SK-N-SH (cell line): ENCODE results near the gene SLC13A2. TPM values are rescaled to one million over a fixed set of nuclear protein-coding genes. Genes with fewer than 3 reads are reported as not detected.

Experiments used
- CTCF ChIA-PET: fragments of 300-600, 350-600 bp; formaldehyde crosslinking; extraction: SDS; loops from one replicate; lab custom pipeline; 2021; lab: Yijun Ruan, JAX
- POLR2A ChIA-PET: fragments of 350-600 bp; sonication (Branson Sonifier 250); formaldehyde crosslinking; extraction: SDS; loops from one replicate; lab custom pipeline; 2020; ENCODE audit warnings: antibody characterized with exemption, inconsistent platforms; lab: Yijun Ruan, JAX
- DNase-seq: peaks from one replicate; pipeline ENCODE4 v3.0.0; 2012
- H2AFZ ChIP-seq: fragments of 200-600 bp; sonication (generic); 2 replicates; pipeline ENCODE4 v1.8.1; 2016; ENCODE audit warnings: antibody characterized with exemption, mild to moderate bottlenecking, low read depth
- H3F3A ChIP-seq: fragments of 200-600 bp; sonication (generic); replicated peaks from 2 replicates; pipeline ENCODE3; 2016; ENCODE audit warnings: antibody characterized with exemption, mild to moderate bottlenecking; ENCODE audit not compliant: insufficient read depth
- H3K27ac ChIP-seq, 2 experiments: fragments of 200-500 bp in 1 of 2; fragments of 200-600 bp in 1 of 2; sonication (Bioruptor generic) in 1 of 2; sonication (generic), shearing (Covaris generic) in 1 of 2; 2 replicates each; pipeline versions ENCODE4 v1.5.1 to v1.6.1; 2014 to 2016; ENCODE audit warnings: low read depth in 2 of 2, inconsistent platforms in 1 of 2, low read length in 1 of 2, mild to moderate bottlenecking in 1 of 2, mixed read lengths in 1 of 2
- H3K27me3 ChIP-seq: fragments of 200-600 bp; sonication (generic), shearing (Covaris generic); 2 replicates; pipeline ENCODE4 v1.6.1; 2016; ENCODE audit warnings: mixed run types; ENCODE audit not compliant: insufficient read depth
- H3K36me3 ChIP-seq, 2 experiments: fragments of 200-500 bp in 1 of 2; fragments of 200-600 bp in 1 of 2; sonication (Bioruptor generic) in 1 of 2; sonication (generic) in 1 of 2; replicated peaks in 1 of 2; 2 replicates each; pipeline versions ENCODE3 to v1.5.1; 2014 to 2016; ENCODE audit warnings: low read length in 1 of 2, mild to moderate bottlenecking in 1 of 2; ENCODE audit not compliant: insufficient read depth in 2 of 2, control insufficient read depth in 1 of 2
- H3K4me1 ChIP-seq, 2 experiments: fragments of 200-500 bp in 1 of 2; fragments of 200-600 bp in 1 of 2; sonication (Bioruptor generic) in 1 of 2; sonication (generic), shearing (Covaris generic) in 1 of 2; 2 replicates each; pipeline versions ENCODE4 v1.5.1 to v1.6.1; 2014 to 2016; ENCODE audit warnings: low read depth in 1 of 2, low read length in 1 of 2, mixed run types in 1 of 2; ENCODE audit not compliant: insufficient read depth in 2 of 2, control insufficient read depth in 1 of 2
- H3K4me2 ChIP-seq: fragments of 200-600 bp; sonication (generic), shearing (Covaris generic); 2 replicates; pipeline ENCODE4 v1.6.1; 2017; ENCODE audit warnings: mixed run types
- H3K4me3 ChIP-seq, 2 experiments: fragments of 200-500 bp in 1 of 2; fragments of 200-600 bp in 1 of 2; sonication (Bioruptor generic) in 1 of 2; sonication (generic), shearing (Covaris generic) in 1 of 2; 2 replicates each; pipeline versions ENCODE4 v1.5.1 to v1.8.1; 2014 to 2016; ENCODE audit warnings: low read depth in 2 of 2, inconsistent platforms in 1 of 2, low read length in 1 of 2, mild to moderate bottlenecking in 1 of 2, mixed read lengths in 1 of 2, moderate library complexity in 1 of 2
- H3K79me2 ChIP-seq: fragments of 200-600 bp; sonication (generic); 2 replicates; pipeline ENCODE4 v1.8.1; 2017; ENCODE audit warnings: mild to moderate bottlenecking; ENCODE audit not compliant: insufficient read depth
- H3K9ac ChIP-seq: fragments of 200-600 bp; sonication (generic); 2 replicates; pipeline ENCODE4 v1.6.1; 2017; ENCODE audit warnings: mixed run types
- H3K9me2 ChIP-seq: fragments of 200-600 bp; sonication (generic); 2 replicates; pipeline ENCODE4 v1.6.1; 2017; ENCODE audit warnings: mixed run types
- H3K9me3 ChIP-seq: fragments of 200-600 bp; sonication (generic); 2 replicates; pipeline ENCODE4 v1.6.1; 2017; ENCODE audit warnings: mixed run types, mild to moderate bottlenecking, moderate library complexity
- H4K20me1 ChIP-seq: fragments of 200-600 bp; sonication (generic); 2 replicates; pipeline ENCODE4 v1.6.1; 2017; ENCODE audit warnings: mild to moderate bottlenecking, mixed run types; ENCODE audit not compliant: insufficient read depth
- CHD2 ChIP-seq: fragments of 150-350 bp; IDR thresholded peaks from 2 replicates; pipeline ENCODE4 v1.6.1; 2018; ENCODE audit warnings: low read length; ENCODE audit not compliant: partially characterized antibody
- ELF1 ChIP-seq: IDR thresholded peaks from 2 replicates; pipeline ENCODE4 v1.4.0; 2012
- EZH2phosphoT487 ChIP-seq: fragments of 200-600 bp; sonication (generic); IDR thresholded peaks from 2 replicates; pipeline ENCODE4 v1.6.1; 2017; ENCODE audit warnings: low read depth, mixed run types, mild to moderate bottlenecking, antibody characterized with exemption, moderate library complexity, borderline replicate concordance
- FOSL2 ChIP-seq: IDR thresholded peaks from 2 replicates; pipeline ENCODE4 v1.4.0; 2012; ENCODE audit warnings: low read depth, mild to moderate bottlenecking, moderate library complexity, borderline replicate concordance
- FOXJ3 ChIP-seq: sonication (generic); formaldehyde crosslinking; IDR thresholded peaks from 2 replicates; pipeline ENCODE4 v1.5.1; 2020; ENCODE audit warnings: mild to moderate bottlenecking, missing genetic modification reagents
- FOXM1 ChIP-seq: IDR thresholded peaks from 2 replicates; pipeline ENCODE4 v1.4.0; 2012; ENCODE audit warnings: low read depth, mild to moderate bottlenecking
- GABPA ChIP-seq: IDR thresholded peaks from 2 replicates; pipeline ENCODE4 v1.4.0; 2012; ENCODE audit warnings: low read depth, mild to moderate bottlenecking
- MEF2A ChIP-seq: IDR thresholded peaks from 2 replicates; pipeline ENCODE4 v1.4.0; 2012; ENCODE audit warnings: low read depth, borderline replicate concordance
- MXI1 ChIP-seq: IDR thresholded peaks from 2 replicates; pipeline ENCODE4 v1.6.1; 2012; ENCODE audit warnings: mild to moderate bottlenecking, low read depth, low read length, improper control_type of control experiment
- NRF1 ChIP-seq: IDR thresholded peaks from 2 replicates; pipeline ENCODE4 v1.6.1; 2012; ENCODE audit warnings: low read depth, mild to moderate bottlenecking, low read length
- RXRA ChIP-seq: IDR thresholded peaks from 2 replicates; pipeline ENCODE4 v1.4.0; 2012; ENCODE audit warnings: low read depth, mild to moderate bottlenecking, borderline replicate concordance
- SIN3A ChIP-seq: IDR thresholded peaks from 2 replicates; pipeline ENCODE4 v1.6.1; 2012; ENCODE audit warnings: low read depth, mild to moderate bottlenecking, low read length, moderate library complexity, borderline replicate concordance
- SMC3 ChIP-seq: IDR thresholded peaks from 2 replicates; pipeline ENCODE4 v1.6.1; 2012; ENCODE audit warnings: low read depth, low read length, improper control_type of control experiment
- TAF1 ChIP-seq: IDR thresholded peaks from 2 replicates; pipeline ENCODE4 v1.6.1; 2012; ENCODE audit warnings: low read depth, mild to moderate bottlenecking, low read length, moderate library complexity, borderline replicate concordance
- TCF12 ChIP-seq: IDR thresholded peaks from 2 replicates; pipeline ENCODE4 v1.4.0; 2012
- YY1 ChIP-seq: IDR thresholded peaks from 2 replicates; pipeline ENCODE4 v1.4.0; 2012; ENCODE audit warnings: low read depth, mild to moderate bottlenecking
- WGBS: methylation state at CpG from one replicate; pipeline ENCODE4 v1.1.6; 2017; ENCODE audit warnings: low lambda C conversion rate; 5-methylcytosine and 5-hydroxymethylcytosine counted together
- polyA plus RNA-seq, 3 experiments: library from polyadenylated mRNA; depleted of rRNA; stranded (reverse); fragments of >200 nt; gene quantifications; 2 replicates each; pipeline ENCODE4 v1.2.3, GENCODE V29; 2012
- TF ChIP-seq, protein P1 (sequence below): IDR thresholded peaks from 2 replicates; pipeline ENCODE4 v1.4.0; 2012; ENCODE audit warnings: low read depth
- TF ChIP-seq, protein P2 (sequence below): fragments of 150-350 bp; IDR thresholded peaks from 2 replicates; pipeline ENCODE4 v1.6.1; 2017; ENCODE audit warnings: antibody characterized with exemption, low read length, low read depth, borderline replicate concordance
- TF ChIP-seq, protein P3 (sequence below): IDR thresholded peaks from 2 replicates; pipeline ENCODE4 v1.6.1; 2012; ENCODE audit warnings: mild to moderate bottlenecking, low read depth, low read length, moderate library complexity

Gene SLC13A2
- polyA plus RNA-seq, 1 of the 3 experiments (the other 2 are of a cell fraction) = not detected

DNA sequence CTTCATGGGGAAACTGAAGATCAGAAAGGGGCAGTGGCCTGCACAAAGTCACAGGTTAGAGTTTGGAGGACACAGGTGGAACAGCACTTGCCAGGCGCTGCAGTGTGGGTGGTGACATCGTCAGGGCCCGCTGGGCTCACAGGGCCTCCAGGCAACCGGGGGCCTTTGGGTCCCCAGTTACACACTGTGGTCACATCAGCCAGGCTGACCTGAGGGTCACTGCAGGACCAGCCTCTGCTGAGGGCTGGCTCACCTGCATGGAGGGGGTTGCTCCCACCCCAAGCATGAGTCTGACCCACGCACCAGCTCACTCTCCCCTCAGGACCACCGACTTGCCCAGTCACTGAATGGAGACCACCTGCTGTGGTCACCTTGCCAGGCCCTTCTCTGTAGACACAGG lies 49.7 kb downstream of the SLC13A2 start:
- Histone ChIP-seq H3K36me3 (no peaks in the 10 kb centered on the region), H2AFZ (no peak overlapping the region), H3K9ac (no peak overlapping the region), H3K4me1 (peaks cover 0 to 6% of the 10 kb centered on the region in 2 experiments; a peak in 1 of 4 replicates), H3K79me2 (no peaks in the 10 kb centered on the region), H3K4me2 (no peak overlapping the region), H4K20me1 (no peaks in the 10 kb centered on the region), H3F3A (no peaks in the 10 kb centered on the region), H3K27ac (no peak overlapping the region), H3K9me2 (no peaks in the 10 kb centered on the region), H3K27me3 (no peaks in the 10 kb centered on the region), H3K4me3 (no peak overlapping the region), H3K9me3 (no peaks in the 10 kb centered on the region)
- WGBS = no CpG with 5 or more reads among the region's 6 CpGs
- DNase-seq = no peak
- TF ChIP-seq FOSL2 = no peak
- TF ChIP-seq, protein P1, sequence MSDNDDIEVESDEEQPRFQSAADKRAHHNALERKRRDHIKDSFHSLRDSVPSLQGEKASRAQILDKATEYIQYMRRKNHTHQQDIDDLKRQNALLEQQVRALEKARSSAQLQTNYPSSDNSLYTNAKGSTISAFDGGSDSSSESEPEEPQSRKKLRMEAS = no peak
- no peak for TF ChIP-seq GABPA
- TF ChIP-seq, protein P2, sequence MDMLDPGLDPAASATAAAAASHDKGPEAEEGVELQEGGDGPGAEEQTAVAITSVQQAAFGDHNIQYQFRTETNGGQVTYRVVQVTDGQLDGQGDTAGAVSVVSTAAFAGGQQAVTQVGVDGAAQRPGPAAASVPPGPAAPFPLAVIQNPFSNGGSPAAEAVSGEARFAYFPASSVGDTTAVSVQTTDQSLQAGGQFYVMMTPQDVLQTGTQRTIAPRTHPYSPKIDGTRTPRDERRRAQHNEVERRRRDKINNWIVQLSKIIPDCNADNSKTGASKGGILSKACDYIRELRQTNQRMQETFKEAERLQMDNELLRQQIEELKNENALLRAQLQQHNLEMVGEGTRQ = no peak
- no peak for TF ChIP-seq SMC3
- no peak for TF ChIP-seq YY1
- TF ChIP-seq MEF2A = no peak
- no peak for TF ChIP-seq CHD2
- TF ChIP-seq NRF1 = no peak
- ChIA-PET CTCF (no interaction called here), POLR2A (no interaction called here)

DNA sequence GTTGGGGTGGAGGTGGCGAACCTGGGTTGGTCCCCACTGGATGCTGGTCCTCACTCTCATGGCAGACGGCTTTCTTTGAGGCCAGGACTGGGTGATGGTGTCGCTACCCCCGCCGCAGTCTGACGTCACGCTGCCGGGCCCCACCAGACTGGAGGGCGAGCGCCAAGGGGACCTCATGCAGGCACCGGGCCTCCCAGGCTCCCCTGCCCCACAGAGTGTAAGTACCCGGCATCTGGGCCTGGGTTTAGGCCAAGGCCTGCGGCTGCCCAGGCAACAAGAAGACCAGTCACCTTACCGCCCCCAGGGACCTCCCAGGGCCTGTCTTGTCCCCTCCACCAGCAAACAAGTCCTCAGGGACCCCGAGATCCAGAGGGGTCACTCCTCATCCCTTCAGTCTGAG lies 50.4 kb downstream of the SLC13A2 start:
- no peaks in the 10 kb centered on the region for H3K36me3 ChIP-seq
- H2AFZ ChIP-seq = no peak overlapping the region
- H3K79me2 ChIP-seq = no peaks in the 10 kb centered on the region
- no peak overlapping the region for H3K4me3 ChIP-seq
- no peaks in the 10 kb centered on the region for H3K9me3 ChIP-seq
- H3K4me1 ChIP-seq = peaks cover 0 to 6% of the 10 kb centered on the region in 2 experiments; a peak in 1 of 4 replicates
- H3K27me3 ChIP-seq = no peaks in the 10 kb centered on the region
- no peaks in the 10 kb centered on the region for H4K20me1 ChIP-seq
- H3K9ac ChIP-seq = no peak overlapping the region
- WGBS = 78% methylated on average over 10 of the region's 15 CpGs
- ChIA-PET CTCF (no interaction called here), POLR2A (no interaction called here)
- no peaks in the 10 kb centered on the region for H3F3A ChIP-seq
- no peak overlapping the region for H3K4me2 ChIP-seq
- no peaks in the 10 kb centered on the region for H3K9me2 ChIP-seq
- H3K27ac ChIP-seq = no peak overlapping the region
- TF ChIP-seq, protein P2 = no peak
- TF ChIP-seq TAF1 (no peak), YY1 (no peak), FOXJ3 (no peak), FOSL2 (no peak), GABPA (no peak), RXRA (no peak), SIN3A (no peak), NRF1 (no peak), FOXM1 (no peak), ELF1 (no peak), MXI1 (no peak), EZH2phosphoT487 (no peak), TCF12 (no peak)
- TF ChIP-seq, protein P1 = no peak
- TF ChIP-seq, protein P3, sequence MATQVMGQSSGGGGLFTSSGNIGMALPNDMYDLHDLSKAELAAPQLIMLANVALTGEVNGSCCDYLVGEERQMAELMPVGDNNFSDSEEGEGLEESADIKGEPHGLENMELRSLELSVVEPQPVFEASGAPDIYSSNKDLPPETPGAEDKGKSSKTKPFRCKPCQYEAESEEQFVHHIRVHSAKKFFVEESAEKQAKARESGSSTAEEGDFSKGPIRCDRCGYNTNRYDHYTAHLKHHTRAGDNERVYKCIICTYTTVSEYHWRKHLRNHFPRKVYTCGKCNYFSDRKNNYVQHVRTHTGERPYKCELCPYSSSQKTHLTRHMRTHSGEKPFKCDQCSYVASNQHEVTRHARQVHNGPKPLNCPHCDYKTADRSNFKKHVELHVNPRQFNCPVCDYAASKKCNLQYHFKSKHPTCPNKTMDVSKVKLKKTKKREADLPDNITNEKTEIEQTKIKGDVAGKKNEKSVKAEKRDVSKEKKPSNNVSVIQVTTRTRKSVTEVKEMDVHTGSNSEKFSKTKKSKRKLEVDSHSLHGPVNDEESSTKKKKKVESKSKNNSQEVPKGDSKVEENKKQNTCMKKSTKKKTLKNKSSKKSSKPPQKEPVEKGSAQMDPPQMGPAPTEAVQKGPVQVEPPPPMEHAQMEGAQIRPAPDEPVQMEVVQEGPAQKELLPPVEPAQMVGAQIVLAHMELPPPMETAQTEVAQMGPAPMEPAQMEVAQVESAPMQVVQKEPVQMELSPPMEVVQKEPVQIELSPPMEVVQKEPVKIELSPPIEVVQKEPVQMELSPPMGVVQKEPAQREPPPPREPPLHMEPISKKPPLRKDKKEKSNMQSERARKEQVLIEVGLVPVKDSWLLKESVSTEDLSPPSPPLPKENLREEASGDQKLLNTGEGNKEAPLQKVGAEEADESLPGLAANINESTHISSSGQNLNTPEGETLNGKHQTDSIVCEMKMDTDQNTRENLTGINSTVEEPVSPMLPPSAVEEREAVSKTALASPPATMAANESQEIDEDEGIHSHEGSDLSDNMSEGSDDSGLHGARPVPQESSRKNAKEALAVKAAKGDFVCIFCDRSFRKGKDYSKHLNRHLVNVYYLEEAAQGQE = no peak
- DNase-seq = no peak
